NCI-H460 (cell line): ENCODE results near the gene MON1B. TPM values are rescaled to one million over a fixed set of nuclear protein-coding genes. Genes with fewer than 3 reads are reported as not detected.
A peak's percentile ranks its signal among the peaks of the same experiment; 100 is the strongest.
"Not testable (repeated sequence)": the region's sequence is repeated elsewhere in the genome, so short reads cannot be mapped to it uniquely, and the experiment has no call there.

Experiments used
- DNase-seq: peaks from one replicate; pipeline ENCODE4 v3.0.0-alpha.2; 2016; ENCODE audit warnings: low read depth; ENCODE audit errors: extremely low read depth
- polyA plus RNA-seq: library from polyadenylated mRNA; depleted of rRNA; stranded (reverse); fragments of >200 nt; gene quantifications from 2 replicates; pipeline ENCODE4 v1.2.3, GENCODE V29; 2014; cell fraction: nucleus; rRNA removed
- total RNA-seq: library from RNA; depleted of rRNA; stranded (reverse); fragments of >200 nt; shearing (Covaris generic); gene quantifications from 2 replicates; pipeline ENCODE4 v1.2.3, GENCODE V29; 2014; rRNA removed

MON1B gene
- 10.2 and 13.8 TPM in 2 replicates for total RNA-seq
- polyA plus RNA-seq, result 12.8 and 19.3 TPM in 2 replicates

DNA sequence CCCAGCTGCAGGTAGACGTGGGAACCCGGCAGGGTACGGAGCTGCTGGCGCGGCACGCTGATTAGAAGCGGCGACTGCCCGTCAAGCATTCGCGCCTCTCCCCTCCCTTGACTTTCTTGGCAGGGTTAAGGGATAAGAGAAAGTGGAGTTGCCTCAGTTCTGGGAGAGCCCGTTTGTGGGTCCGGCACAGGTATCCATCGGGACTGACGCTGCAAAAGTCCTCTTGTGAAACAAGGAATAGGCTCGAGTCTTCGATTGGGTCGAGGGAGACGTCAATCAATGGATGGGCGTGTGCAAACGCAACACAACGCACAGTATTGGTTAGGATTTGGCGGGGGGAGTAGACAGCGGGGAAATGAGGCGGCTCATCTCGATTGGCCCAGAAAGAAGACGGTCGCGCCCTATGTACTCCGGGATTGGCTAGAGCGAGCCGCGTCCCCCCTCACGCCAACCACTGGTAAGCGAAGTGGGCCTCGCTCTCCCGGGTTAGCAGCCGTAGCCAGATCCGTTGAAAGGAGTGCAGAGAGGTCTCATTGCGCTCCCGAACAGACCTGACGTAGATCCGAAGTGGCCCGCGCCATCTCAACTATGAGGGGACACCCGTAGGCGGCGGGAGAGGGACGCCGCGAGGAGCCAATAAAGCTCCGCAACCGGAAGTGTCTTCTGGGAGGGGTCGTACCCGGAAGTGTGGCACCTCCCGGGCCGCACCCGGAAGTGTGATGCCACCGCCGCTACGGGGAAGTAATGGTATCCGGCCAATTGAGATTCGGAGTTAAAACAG, at the start of gene MON1B:
Gene MON1B, plus strand, starts transcription at position 713 of the 781 bp plus-strand sequence. CDS start 296 bp downstream, outside the sequence.
- DNase-seq, result peak; percentile 97

DNA sequence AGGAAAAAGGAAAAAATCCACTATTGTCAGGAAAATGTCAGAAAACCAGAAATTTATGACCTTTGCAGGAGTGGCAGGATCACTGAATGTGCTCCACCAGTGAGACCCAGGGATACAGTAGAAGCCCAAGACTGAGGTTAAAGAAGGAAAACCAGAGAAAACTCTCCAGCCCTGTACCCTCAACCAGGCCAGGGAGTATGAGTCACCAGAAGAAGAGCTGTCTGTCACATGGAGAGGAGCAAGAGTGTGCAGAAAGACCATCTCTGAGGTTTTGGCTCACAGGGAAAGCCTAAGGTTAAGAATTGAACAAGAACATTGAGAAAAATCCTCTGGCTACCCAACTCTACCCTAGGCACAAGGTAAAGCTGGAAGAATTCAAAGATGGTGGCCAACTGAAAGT, 47.6 kb upstream of the MON1B start:
- DNase-seq, result no peak

DNA sequence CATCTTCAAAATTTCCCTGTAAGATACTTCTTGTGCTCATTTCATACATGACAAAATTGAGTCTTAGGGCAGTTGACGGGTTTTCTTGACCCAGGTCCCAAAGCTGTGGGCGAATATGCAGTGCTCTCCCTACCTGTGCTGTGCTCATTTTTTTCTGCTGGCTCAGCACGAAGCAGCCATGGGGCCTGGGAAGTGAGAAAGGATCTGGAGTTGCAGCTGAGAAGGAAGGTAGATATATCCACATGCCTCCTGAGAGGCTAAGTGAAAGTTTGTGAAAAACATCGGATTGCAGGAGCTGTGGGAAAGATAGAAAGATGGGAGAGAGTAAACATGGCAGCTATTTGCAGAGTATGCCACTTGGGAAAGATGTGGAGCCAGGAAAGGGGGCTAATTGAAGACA, 42.9 kb upstream of the MON1B start:
- DNase-seq, result no peak

DNA sequence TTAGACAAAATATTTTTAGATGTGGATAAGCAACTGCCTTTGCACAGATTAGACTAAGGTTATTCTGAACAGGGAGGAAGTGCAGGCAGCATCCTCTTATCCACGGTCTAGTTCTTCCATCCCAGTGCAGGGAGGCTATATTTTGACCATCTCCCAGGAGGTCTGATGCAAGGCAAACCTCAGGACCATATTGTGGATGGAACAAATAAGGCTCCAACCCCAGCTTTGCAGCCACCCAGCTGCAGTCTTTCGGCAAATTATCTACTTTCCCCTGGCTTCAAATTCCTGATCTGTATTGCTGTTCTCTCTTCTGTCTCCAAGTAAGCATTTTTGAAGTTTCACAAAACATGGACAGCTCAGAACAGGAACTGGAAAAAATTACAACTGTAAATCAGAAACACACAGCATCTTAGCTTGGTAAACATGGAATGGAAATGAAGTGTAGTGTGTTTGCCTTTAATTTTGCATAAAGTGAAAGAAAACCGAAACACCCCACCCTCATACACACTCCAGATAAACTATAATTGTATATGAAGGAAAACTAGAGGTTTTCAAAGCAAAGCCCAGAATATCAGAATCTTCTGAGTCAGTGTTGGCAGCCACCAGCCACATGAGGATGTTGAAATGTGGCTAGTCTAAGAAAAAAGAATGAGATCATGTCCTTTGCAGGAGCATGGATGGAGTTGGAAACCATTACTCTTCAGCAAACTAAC, 33.5 kb upstream of the MON1B start:
- DNase-seq, result no peak

DNA sequence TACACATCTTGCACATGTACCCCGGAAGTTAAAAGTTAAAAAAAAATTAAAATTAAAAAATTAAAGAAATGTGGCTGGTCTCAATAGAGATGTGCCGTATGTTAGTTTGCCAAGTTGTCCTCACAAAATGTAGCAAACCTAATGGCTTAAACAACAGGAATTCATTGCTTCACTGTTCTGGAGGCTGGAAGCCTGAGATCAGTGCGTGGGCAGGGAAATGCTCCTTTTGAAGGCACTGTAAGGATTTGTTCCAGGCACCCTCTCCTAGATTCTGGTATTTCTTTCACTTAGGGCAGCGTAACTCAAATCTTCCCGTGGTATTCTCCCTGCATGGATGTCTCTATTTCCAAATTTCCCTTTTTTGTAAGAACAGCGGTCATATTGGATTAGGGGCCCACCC, 32.7 kb upstream of the MON1B start:
- no peak for DNase-seq

DNA sequence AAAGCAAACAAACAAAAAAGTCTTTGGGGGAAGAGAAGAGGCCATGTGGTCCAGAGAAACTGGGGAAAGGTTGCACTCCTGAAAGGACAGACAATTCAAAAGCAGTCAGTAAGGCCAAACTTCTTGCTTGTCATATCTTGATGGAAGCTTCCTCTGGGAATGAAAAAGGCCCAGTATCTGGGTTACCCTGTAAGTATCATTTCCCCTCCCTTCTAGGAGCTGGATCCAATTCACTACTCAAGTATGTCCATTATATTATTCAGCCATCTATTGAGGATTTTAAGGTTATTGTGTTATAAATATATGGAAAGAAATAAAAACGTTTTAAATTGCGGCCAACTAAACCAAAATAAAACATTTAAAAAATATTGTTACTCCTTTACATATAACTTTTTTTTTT, 26.0 kb upstream of the MON1B start:
- no peak for DNase-seq

DNA sequence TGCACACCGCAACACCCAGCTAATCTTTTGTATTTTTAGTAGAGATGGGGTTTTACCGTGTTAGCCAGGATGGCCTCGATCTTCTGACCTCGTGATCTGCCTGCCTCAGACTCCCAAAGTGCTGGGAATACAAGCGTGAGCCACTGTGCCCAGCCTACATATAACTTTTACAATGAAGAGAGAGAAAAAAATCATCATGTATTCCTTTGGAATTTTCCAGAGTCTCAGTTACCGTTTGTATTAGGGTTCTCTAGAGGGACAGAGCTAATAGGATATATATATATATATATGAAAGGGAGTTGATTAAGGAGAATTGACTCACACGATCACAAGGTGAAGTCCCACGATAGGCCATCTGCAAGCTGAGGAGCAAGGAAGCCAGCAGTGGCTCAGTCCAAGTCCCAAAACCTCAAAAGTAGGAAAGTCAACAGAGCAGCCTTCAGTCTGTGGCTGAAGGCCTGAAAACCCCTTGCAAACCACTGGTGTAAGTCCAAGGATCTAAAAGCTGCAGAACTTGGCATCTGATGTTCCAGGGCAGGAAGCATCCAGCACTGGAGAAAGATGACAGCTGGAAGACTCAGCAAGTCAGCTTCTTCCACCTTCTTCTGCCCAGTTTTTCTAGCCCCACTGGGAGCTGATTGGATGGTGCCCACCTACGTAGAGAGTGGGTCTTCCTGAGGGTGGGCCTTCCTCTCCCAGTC, 25.3 kb upstream of the MON1B start:
- DNase-seq, result not testable (repeated sequence)

DNA sequence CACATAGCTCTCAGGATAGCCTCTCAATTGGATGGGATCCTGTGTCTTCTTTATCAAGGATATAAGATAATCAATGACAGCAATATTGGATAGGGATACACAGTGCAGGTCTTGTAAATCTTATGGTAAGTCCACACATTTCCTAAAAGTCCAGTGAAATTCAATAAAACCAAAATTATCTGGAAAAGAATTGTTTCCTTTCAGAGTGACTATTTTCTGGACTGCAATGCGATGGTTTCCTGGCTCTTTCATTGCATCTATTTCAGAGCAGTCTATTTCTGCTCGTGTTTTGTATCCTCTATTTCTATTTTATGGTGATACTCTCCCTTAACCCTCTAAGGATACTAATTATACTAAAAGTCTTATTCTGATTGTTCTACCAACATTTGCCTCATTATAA, 24.3 kb upstream of the MON1B start:
- no peak for DNase-seq

DNA sequence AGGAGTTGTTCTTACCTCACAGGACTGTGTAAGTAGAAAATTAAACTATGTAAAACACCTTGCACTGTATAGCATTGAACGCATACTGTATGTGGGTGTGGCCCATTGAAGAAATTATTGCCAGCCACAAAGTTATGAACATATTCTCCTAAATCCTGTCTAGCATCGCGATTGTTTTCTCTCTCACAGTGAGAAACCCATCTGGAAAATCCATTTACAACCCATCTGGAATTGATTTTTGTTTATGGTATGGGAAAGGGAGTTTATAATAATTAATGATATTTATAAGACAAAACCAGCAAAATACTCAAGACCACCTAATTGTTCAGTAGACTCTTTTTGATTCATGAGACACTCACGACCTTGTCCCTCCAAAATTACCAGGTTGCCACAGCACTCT, 22.1 kb upstream of the MON1B start:
- no peak for DNase-seq

DNA sequence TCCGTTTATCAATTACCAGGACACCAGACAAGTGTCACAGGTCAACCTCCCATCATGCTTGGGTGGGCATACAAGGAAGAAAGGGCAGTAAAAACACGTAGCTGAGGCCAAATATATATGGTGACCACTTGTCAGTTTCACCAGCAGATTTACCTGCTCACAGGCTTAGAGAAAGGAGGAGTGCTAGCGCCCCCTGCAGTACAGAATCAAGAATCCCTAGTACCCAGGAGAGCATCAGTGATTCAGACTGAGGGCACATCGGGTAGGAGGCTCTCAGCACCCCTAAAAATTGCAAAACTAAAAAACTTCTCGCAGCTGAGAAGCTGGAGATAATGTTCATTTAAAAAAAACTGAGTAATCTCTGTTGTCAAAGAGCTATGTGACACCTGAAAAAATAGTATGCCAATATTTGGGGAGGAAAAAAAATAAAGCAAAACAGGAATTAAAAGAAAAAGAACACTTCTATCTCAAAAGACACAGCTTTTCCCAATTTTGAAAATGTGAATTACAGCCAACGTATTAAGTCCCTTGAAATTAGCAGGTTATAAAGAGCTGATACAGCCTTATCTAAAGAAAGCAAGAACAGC, 21.2 kb upstream of the MON1B start:
- DNase-seq, result peak; percentile 49

DNA sequence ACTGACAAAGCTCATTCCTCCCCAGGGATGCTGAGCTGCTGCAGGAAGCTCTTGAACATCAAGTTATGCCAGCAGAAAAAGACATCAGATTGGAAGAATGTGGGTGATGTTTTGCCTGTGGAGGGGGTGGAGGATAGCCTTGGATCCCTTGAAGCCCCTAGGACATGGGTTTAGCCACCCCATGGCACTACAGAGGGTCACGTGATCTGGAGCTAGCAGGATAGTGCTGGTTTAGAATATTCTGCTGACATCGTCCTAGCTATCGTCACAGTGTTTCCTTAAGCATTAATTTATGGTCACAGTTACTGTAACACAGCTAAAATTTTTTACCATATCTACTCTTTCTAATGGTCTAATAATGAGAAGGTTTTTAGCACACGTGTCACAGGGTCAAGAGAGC, 20.2 kb upstream of the MON1B start:
- DNase-seq, result no peak

DNA sequence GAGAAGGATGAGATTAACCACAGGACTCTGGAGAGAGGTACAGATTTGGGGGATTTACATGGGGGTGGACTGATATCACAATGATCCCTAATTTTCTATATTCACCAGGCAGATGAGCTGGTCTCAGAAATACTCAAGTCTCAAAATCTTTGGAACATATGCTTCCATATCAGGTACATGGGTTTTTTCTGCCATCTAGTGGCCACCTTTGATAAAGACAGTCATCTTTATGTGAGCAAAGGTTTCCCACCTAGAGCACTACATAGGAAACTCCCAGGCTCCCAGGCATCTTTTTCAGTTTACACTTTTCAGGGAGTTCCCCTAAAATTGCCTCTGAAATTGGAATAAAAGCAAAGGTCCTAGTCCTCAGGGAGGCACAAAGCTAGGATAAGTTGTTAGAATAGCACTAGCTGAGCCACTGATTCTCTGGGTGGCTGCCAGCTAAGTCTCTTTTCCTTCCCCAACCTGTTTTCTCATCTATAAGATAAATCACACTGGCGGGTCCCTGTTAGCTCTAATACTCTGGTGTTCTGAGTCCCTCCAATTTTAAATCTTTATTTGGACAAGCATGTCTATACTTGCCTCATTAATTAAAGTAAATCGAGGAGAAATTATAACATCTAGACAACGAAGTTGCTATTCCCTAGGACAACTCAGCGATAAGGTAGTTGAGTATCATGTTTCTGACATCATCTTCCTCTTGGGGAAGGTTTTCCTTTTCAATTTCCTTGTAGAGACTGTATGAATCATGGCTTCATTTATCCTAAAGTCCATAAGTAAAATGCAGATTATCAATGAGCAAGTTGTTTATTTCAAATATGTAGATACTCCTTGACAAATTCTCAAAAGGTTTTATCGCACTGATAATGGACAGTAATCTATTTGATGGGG, 19.0 kb upstream of the MON1B start:
- peak; percentile 71 for DNase-seq

DNA sequence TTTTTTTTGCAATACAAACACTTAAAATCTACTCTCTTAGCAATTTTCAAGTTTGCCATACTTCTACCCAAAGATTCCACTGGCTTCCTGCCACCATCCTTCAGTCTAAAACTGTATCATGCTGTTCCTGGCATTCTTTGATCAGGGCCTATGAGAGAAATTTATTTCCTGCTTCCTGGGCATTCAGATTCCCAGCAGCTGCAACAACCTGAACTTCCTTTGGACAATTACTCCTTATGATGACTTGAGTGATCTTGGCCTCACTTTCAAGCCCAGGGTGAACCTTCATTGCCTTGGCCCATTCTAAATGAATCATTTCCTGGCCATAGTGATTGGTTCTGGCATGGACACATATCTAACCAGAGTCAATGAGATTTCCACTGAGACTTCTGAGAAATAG, 18.0 kb upstream of the MON1B start:
- no peak for DNase-seq

DNA sequence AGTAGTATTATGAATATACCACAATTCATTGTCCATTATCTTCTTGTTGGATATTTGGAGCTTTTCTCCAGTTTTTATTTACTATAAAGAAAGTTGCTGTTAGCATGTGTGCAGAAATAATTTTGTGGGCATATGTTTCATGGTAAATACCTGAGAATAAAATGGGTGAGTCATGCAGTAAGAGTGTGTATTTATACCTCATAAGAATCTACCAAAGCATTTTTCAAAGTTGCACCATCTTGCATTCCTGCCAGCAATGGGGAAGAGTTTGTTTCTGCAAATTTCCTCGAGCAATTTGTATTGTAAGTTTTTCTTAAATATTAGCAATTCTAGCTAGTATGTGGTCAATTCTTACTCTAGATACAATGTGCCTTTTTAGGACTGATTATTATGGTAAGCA, 7.9 kb upstream of the MON1B start:
- no peak for DNase-seq

DNA sequence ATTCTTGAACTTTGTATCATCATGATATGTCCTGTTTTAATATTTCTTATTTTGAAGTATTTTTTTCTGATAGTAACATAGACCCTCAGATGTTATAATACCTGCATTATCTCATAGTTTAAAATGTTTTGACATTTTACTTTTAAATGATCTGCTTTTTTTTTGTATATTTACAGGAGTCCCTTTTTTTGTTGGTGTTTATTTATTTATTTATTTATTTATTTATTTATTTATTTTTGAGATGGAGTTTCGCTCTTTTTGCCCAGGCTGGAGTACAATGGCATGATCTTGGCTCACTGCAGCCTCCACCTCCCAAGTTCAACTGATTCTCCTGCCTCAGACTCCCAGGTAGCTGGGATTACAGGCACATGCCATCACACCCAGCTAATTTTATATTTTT, 4.7 kb upstream of the MON1B start:
- not testable (repeated sequence) for DNase-seq

DNA sequence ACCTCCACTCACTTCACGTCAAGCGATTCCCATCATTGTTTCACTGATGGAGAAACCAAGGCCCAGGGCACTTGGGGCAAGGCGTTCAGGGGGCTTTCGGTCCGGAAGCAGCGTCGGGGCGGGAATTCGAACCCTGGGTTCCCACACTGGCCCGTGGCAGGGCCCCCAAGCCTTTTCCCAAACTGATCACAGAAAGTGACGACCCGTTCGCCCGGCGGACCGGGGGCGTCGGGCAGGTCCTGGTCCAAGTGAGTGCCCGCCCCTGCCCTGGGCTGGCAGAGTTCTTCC, 856 bp upstream of the MON1B start:
- DNase-seq, result no peak

DNA sequence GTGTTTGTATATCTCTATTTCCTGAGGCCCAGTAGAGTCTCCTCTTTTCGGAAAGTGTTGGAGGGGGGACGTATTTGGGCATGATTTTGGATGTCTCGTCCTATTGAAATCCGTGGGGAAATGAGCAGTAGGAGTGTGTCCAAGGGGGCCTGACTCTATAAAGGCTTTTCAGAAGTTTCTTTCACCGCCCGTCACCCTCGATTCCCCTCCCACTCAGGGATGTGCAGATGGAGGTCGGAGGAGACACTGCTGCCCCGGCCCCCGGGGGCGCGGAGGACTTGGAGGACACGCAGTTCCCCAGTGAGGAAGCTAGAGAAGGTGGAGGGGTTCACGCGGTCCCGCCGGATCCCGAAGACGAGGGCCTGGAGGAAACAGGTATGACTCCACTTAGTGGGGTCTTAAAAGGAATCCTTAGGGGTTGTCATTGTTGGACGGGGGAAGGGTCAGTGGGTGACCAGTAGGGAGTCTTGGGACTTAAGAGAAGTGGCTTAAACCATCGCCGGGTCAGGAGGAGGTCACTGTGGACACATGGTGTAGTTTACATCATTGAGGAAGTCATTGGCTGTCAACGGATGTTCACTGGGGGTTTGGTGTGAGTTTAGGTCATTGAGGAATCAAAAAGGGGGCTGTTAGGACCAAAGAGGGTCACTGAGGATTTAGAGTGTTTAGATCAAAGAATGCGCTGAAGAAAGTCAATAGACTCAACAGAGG, 424 bp downstream of the MON1B start:
- no peak for DNase-seq

DNA sequence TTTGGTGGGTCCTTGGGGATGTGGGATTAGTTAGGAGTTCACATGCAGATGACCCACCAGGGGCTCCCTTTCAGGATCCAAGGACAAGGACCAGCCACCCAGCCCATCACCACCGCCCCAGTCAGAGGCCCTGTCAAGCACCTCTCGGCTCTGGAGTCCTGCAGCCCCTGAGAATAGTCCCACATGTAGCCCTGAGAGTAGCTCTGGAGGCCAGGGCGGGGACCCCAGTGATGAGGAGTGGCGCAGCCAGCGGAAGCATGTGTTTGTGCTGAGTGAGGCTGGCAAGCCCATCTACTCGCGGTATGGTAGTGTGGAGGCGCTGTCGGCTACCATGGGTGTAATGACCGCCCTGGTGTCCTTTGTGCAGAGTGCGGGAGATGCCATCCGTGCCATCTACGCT, 2.4 kb downstream of the MON1B start:
- DNase-seq, result no peak

DNA sequence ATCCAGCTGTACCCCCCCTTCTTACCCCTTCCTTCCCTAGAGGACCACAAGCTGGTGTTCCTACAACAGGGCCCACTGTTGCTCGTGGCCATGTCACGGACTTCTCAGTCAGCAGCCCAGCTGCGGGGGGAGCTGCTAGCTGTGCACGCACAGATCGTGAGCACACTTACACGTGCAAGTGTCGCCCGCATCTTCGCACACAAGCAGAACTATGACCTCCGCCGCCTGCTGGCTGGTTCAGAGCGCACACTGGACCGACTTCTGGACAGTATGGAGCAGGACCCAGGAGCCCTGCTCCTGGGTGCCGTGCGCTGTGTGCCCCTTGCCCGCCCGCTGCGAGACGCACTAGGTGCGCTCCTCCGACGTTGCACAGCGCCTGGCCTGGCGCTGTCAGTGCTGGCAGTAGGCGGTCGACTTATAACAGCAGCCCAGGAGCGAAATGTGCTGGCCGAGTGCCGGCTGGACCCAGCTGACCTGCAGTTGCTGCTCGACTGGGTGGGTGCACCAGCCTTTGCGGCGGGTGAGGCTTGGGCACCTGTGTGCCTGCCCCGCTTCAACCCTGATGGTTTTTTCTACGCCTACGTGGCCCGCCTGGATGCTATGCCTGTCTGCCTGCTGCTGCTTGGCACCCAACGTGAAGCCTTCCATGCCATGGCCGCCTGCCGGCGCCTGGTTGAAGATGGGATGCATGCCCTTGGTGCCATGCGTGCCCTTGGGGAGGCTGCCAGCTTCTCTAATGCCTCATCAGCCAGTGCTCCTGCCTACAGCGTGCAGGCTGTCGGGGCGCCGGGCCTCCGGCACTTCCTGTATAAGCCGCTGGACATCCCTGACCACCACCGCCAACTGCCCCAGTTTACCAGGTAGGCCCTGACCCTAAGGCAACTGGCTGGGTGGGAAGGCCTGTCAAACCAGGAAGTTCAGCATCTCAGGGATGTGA, 3.6 kb downstream of the MON1B start:
- no peak for DNase-seq
